Fibroblast of pulmonary artery (primary cell): ENCODE measurements around the gene FGD4.

Experiments
- DNase-seq: peaks from one replicate; pipeline ENCODE4 v3.0.0-alpha.2; 2010; ENCODE audit warnings: low read depth
- H3K4me3 ChIP-seq: replicated peaks from 2 replicates; pipeline ENCODE4 v1.5.1; 2011; ENCODE audit warnings: low read depth, mild to moderate bottlenecking, control low read depth, low read length, moderate library complexity
- TF ChIP-seq, protein P1 (sequence below): IDR thresholded peaks from 2 replicates; pipeline ENCODE4 v1.5.1; 2011; ENCODE audit warnings: mild to moderate bottlenecking, control low read depth, low read length, inconsistent platforms; ENCODE audit errors: missing control alignments

The FGD4 gene

DNA sequence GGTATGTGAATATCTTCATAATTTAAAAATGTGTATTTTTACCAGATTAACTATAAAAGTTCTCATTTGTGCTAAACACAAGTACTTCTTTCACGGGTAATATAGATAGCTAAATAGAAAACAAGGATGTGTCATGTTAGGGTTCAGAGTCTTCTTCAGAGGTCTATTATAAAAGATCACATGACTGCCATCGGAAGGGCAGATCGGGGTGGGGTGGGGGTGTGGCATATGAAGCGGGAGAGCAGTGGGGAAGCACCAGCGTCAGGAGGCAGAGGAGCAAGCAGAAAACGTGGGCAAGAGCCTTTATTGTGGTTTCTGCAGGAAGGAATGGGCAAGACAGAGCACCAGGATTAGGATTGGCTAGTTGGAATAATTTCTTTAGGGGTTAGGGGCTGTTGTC, 216.1 kb downstream of the FGD4 start:
- no peak for DNase-seq
- TF ChIP-seq, protein P1, sequence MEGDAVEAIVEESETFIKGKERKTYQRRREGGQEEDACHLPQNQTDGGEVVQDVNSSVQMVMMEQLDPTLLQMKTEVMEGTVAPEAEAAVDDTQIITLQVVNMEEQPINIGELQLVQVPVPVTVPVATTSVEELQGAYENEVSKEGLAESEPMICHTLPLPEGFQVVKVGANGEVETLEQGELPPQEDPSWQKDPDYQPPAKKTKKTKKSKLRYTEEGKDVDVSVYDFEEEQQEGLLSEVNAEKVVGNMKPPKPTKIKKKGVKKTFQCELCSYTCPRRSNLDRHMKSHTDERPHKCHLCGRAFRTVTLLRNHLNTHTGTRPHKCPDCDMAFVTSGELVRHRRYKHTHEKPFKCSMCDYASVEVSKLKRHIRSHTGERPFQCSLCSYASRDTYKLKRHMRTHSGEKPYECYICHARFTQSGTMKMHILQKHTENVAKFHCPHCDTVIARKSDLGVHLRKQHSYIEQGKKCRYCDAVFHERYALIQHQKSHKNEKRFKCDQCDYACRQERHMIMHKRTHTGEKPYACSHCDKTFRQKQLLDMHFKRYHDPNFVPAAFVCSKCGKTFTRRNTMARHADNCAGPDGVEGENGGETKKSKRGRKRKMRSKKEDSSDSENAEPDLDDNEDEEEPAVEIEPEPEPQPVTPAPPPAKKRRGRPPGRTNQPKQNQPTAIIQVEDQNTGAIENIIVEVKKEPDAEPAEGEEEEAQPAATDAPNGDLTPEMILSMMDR, result no peak
- H3K4me3 ChIP-seq, result no peak overlapping the region

DNA sequence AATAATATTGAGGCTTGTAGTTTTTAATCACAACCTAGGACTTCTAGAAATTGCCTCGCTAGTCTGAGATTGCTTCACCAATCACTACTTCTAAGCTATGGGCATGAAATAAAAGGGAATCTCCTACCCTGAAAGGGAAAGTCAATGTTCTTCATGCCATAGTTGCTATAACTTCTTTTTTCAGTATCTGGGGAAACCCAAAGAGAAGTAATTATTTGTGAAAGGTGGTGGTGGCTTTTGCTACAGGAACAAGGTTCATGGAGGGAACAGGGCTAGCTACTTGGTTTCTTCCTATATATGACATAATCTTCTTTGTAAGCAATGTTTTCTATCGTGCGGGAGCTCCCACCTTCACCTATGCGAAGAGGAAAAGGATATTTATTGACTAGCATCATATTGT, 218.2 kb downstream of the FGD4 start:
- TF ChIP-seq, protein P1, result no peak
- DNase-seq, result no peak
- H3K4me3 ChIP-seq, result no peak overlapping the region

DNA sequence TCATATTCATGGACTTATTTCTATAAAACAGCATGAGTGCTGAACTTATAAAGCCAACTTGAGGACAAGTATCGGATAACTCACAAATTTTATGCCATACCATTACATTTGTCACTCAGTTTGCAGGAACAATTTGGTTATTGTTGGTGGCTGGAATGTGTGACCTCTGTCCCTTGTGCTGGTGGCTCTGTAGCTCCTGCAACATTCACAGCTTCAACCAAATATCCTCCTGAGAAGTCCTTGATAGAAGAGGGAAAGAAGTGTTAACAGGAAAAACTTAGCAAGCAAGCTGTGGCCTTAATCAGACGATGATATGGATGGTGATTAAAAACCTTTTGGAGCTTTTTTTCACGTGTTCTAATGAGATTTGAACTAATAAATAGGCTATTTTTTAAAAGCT, 218.8 kb downstream of the FGD4 start:
- no peak for DNase-seq
- TF ChIP-seq, protein P1, result no peak
- H3K4me3 ChIP-seq, result no peak overlapping the region

DNA sequence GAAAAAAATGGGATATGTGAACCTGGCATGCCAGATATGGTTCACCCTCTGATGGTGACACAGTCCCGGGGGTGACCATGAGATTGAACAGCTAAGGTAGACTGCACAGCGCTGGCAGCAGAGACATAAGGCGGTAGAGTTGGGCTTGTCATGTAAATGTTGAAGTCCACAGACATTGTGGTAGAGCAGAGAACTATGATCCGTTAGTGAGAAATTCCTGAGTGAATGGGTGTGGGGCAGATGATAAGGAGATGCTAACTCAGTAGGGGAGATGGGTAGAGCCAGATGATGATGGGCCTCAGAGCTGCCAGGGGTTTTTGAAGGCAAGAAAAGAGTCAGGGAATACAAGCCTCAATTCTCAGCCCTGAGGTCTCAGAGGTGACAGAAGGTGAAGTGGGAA, 228.6 kb downstream of the FGD4 start:
- DNase-seq, result no peak
- H3K4me3 ChIP-seq, result no peak overlapping the region
- TF ChIP-seq, protein P1, result no peak

DNA sequence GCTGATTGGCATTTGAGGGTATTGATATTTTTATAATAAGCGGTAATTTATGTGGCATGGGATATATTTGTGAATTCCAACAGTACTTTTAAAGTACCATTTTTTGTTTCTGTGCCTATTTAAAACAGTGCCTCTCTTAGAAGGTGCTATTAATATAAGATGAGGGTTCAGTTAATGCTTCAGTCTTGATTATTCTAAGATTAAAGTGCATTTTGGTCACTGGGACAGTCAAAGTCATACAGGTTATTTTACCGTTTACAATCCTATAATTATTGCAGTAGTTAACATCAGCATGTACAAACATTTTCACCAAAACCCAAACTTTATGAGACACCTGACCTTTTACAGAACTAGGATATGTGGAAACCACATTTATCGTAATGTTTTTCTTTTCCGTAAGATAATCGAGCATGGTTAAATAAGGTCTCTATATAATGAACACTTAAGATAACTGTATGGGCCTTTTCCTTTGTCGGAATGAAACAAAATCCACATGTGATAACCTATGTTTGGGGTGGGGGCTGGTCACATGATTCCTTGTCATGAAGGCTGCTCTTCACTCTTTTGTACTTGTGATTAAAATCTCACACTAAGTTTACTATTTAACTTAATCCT, 242.0 kb downstream of the FGD4 start:
- H3K4me3 ChIP-seq, result no peak overlapping the region
- no peak for DNase-seq
- TF ChIP-seq, protein P1, result no peak

DNA sequence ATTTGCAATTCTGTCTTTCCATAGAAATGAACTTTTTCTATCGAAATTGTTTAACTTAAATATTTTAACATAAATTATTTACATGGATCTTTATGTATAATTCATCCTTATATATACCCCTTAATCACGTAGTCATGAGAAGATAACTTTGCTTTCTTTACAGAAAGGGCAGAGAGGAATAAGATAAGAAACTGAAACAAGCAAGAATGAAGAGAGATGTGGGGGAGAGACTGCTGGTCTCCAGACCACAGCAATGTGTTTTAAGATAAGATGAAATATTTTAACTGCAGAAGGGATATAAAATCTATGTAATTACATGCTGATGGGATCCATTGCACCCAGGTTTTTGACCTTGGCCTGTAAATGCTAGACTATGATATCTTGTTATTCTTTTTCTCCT, 245.1 kb downstream of the FGD4 start:
- H3K4me3 ChIP-seq, result no peak overlapping the region
- TF ChIP-seq, protein P1, result no peak
- peak; percentile 61 for DNase-seq

DNA sequence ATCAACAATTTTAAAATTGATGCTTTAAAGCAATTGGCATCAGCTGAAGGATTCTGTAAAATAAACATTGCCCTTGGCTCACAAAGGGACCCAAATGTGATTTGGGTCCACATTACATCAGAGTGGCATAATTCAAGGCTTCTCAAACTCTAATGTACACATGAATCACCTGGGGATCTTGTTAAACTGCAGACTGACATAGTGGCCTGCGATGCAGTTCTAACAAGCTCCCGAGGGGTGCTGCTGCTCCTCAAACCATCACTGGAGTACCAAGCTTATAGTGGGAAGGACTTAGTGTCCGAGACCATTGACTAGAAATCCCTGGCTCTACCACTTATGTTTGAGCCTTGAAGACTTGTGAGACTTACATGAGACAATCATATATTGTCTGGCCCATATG, 247.9 kb downstream of the FGD4 start:
- H3K4me3 ChIP-seq, result no peak overlapping the region
- TF ChIP-seq, protein P1, result no peak
- no peak for DNase-seq
